HG02981 (cell line): Measurements from ENCODE around the gene CEMIP.

Experiments used
- ATAC-seq: cut with Tn5 transposase; IDR thresholded peaks from one replicate; pipeline ENCODE4 v1.9.1; 2021; ENCODE audit warnings: mild to moderate bottlenecking, moderate library complexity; ENCODE audit not compliant: unreplicated experiment

The CEMIP gene

GRCh38 chr15:80844011-80844732 is 65.0 kb downstream of the CEMIP start:
- ATAC-seq = no peak

GRCh38 chr15:80846031-80846815 is 67.1 kb downstream of the CEMIP start:
- ATAC-seq = no peak

GRCh38 chr15:80849308-80849707 is 70.1 kb downstream of the CEMIP start:
- no peak for ATAC-seq

- no peak for ATAC-seq
Measured at GRCh38 chr15:80850941-80851451, 71.8 kb downstream of the CEMIP start.

- ATAC-seq = no peak
Measured at GRCh38 chr15:80852676-80853075, 73.5 kb downstream of the CEMIP start.

- ATAC-seq = no peak
Measured at GRCh38 chr15:80854104-80854503, 74.9 kb downstream of the CEMIP start.

GRCh38 chr15:80855206-80855605 is 76.0 kb downstream of the CEMIP start:
- no peak for ATAC-seq

GRCh38 chr15:80856400-80856799 is 77.2 kb downstream of the CEMIP start:
- ATAC-seq = no peak

GRCh38 chr15:80856809-80857377 is 77.7 kb downstream of the CEMIP start:
- no peak for ATAC-seq

GRCh38 chr15:80861731-80862170 is 82.6 kb downstream of the CEMIP start:
- ATAC-seq = no peak

- ATAC-seq = no peak
Measured at GRCh38 chr15:80864666-80865065, 85.5 kb downstream of the CEMIP start.

GRCh38 chr15:80866936-80867335 is 87.8 kb downstream of the CEMIP start:
- no peak for ATAC-seq

- ATAC-seq = no peak
Measured at GRCh38 chr15:80870366-80870765, 91.2 kb downstream of the CEMIP start.

GRCh38 chr15:80870893-80871292 is 91.7 kb downstream of the CEMIP start:
- no peak for ATAC-seq

- no peak for ATAC-seq
Measured at GRCh38 chr15:80871858-80872257, 92.7 kb downstream of the CEMIP start.

- ATAC-seq = no peak
Measured at GRCh38 chr15:80873366-80873952, 94.3 kb downstream of the CEMIP start.

- ATAC-seq = no peak
Measured at GRCh38 chr15:80875568-80876347, 96.6 kb downstream of the CEMIP start.

GRCh38 chr15:80876348-80876674 is 97.1 kb downstream of the CEMIP start:
- no peak for ATAC-seq

GRCh38 chr15:80878242-80878866 is 99.2 kb downstream of the CEMIP start:
- no peak for ATAC-seq

- ATAC-seq = no peak
Measured at GRCh38 chr15:80878867-80879250, 99.7 kb downstream of the CEMIP start.
